NCI-H345 treated with DMSO at 0.1 percent for 48 hours (cell line): ENCODE results near the gene PIM3.
"Not testable (repeated sequence)": the region's sequence is repeated elsewhere in the genome, so short reads cannot be mapped to it uniquely, and the experiment has no call there.

Experiments used
- DNase-seq: peaks from one replicate; lab custom pipeline; 2025; ENCODE audit not compliant: unreplicated experiment; lab: John Stamatoyannopoulos, UW

The PIM3 gene

DNA sequence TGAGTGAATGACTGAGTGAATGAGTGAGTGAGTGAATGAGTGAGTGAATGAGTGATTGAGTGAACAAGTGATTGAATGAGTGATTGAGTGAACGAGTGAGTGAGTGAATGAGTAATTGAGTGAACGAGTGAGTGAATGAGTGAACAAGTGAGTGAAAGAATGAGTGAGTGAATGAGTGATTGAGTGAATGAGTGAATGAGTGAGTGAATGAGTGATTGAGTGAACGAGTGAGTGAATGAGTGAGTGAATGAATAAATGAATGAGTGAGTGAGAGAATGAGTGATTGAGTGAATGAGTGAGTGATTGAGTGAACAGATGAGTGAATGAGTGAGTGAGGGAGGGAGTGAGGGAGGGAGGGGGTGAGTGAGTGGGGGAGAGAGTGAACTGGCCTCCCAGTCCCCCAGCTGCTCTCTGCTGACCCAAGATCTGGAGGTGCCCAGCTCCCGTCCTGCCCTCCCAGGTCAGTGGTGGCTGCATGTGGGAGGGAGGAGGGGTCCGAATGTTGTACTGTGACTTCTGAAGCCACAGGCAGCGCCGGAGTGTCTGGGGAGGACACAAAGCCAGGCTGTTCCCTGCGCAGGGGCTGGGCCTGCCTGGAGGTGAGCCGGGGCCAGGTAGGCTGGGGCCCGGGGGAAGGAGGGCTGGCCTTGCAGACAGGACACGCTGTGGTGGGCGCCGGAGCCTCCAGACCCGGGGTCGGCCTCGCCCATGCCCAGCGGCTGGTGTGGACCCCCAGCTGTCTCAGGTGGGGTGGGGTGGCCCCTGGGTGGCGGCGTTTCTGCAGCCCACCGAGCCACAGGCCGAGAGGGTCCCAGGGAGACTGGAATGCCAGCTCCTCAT is 17.8 kb upstream of the PIM3 start:
- DNase-seq, result no peak

DNA sequence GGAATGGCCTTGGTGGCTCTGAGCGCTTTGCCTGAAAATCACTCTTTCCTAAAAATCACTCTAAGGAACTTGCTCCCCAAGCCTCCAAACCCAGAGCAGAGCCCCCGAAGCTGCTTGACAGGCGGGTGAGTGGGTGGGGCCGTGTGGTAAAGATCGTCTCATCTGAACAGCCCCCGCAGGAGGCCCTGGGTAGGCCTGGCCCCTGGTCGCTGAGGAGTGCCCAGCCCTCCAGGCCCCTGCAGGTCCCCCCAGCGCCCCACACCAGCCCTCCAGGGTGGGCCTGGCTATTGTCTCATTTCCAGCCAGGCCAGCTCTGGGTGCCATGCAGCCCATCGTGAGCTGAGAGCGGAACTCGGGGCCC is 17.2 kb upstream of the PIM3 start:
- DNase-seq, result no peak

DNA sequence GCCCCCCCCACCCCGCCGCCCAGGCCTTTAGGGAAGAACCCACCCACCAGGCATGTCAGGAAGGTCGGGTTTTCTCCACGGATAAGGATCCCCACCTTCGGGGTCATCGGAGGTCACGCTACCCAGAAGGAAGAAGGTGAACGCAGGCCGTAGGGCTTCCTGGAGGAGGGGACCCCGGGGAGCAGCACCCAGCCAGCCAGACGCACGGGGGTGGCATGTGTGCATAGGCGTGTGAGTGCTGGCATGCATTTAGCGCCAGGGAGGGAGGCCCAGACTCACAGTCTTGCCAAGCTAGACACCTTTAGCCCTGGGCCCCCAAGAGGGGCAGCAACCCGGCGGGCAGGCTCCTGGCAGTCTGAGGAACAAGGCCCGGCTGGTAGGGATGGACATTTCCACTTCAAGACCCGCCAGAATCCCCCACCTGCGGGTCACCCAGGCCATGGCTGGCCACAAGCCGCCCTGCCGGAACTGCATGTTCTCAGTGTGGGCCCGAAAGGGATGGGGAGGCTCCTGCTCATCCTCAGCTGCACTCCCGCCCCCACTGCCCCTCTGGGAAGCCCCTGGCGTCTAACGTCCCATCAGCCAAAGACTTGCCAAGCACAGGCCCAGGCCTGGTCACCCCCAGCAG is 16.7 kb upstream of the PIM3 start:
- DNase-seq, result no peak

GRCh38 chr22:49944399-49944891 is 16.1 kb upstream of the PIM3 start:
- no peak for DNase-seq

- DNase-seq, result not testable (repeated sequence)
These were observed 15.4 kb upstream of the PIM3 start for GRCh38 chr22:49945042-49945794.

DNA sequence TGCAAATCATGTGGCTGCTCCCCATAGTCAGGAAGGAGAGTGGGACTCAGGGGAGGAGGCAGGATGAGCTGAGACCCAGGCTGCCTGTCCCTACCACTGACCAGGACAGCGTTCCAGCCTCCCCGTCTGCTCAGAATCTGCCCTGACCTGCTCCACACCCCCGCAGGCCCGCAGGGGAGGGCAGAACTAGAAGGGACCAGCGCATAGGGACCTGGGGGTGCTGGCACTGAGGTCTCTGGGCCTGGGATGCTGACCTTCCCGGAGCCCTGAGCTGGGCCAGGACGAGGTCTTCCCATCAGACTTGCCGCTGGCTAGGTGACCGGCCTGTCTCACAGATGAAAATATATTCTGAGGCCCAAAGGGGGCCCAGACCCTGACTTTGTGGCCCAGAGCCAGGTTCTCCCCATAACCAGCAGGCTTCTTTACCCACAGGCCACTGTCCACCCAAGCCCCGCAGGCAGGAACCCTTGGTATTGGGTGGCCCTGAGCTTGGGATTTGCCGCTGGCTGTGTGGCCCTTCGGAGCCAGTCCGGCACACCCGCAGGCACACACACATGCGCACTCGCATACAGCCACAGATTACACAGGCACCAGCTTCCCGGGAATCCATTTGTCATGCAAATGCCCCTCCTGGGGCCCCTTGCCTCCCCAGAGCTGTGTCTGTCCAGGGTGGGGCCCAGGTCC is 13.8 kb upstream of the PIM3 start:
- no peak for DNase-seq

GRCh38 chr22:49947296-49947622 is 13.3 kb upstream of the PIM3 start:
- no peak for DNase-seq

GRCh38 chr22:49948116-49948957 is 12.2 kb upstream of the PIM3 start:
- DNase-seq, result no peak

GRCh38 chr22:49948958-49949913 is 11.3 kb upstream of the PIM3 start:
- no peak for DNase-seq

- no peak for DNase-seq
These were observed 10.7 kb upstream of the PIM3 start for GRCh38 chr22:49949914-49950292.

GRCh38 chr22:49950396-49950994 is 10.1 kb upstream of the PIM3 start:
- no peak for DNase-seq

DNA sequence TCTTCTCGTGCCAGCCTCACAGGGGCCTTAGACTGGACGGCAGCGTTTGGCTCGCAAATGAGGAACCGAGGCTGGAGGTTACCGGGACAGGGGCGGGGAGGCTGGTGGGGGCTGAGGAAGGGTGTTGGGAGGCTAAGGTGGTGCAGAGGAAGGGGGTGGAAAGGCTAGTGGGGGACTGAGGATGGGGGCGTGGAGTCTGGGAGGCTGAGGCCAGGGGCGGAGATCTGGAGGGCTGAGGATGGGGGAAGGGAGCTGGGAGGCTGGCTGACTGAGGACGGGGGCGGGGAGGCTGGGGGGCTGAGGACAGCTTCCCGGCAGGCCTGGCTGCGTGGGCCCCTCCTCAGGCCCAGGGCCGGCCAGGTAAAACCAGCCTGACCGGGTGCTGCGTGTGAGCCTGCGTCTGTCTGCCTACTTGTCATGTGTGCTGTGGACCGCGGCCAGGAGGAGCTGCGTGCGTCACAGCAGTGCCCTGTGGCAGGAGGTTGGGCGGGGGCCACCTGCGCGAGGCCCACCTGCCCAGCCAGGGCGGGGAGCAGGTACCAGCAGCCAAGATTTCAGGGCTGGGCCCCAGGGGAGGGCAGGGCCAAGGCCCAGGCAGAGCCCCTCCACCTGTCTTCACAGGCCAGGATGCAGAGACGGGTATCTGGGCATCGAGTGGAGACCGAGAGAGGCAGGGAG is 9.4 kb upstream of the PIM3 start:
- no peak for DNase-seq

- DNase-seq, result no peak
These were observed 8.9 kb upstream of the PIM3 start for GRCh38 chr22:49951678-49951985.

GRCh38 chr22:49951986-49952896 is 8.3 kb upstream of the PIM3 start:
- no peak for DNase-seq

DNA sequence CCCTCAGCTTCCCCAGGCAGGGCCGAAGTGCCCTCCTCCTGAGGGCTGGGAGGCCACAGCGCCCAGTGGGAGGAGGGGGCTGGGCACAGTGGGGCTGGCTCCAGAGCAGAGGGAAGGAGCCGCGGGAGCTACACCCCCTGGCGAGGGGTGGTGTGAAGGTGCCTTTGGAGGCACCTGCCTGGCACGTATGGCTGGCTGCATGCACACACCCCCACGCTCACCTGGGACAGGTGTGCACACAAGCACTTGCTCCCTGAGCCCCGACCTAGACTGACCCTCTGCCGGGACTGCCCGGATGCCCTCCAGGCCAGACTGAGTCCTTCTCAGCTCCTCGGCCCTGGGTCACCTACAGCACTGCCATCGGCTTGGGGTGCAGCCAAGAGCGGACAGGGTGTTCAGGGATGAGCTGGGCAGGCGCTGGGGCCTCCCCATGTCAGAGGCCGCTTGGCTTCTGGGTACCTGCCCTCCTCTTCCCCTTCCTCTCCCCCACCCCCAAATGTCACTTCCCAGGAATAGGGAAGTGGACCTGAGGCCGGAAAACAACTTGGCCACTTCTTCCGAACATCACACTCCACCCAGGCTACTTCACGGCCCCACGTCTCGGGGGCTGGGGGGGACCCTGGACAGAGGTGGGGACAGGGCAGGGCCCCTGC is 7.4 kb upstream of the PIM3 start:
- DNase-seq, result no peak

- DNase-seq, result no peak
These were observed 6.8 kb upstream of the PIM3 start for GRCh38 chr22:49953680-49954344.

GRCh38 chr22:49954354-49954753 is 6.2 kb upstream of the PIM3 start:
- DNase-seq, result no peak
